Suppressor macrophage treated with lipopolysaccharide for 4 hours (primary cell): Measurements from ENCODE around the gene P2RY11.

Experiments
- DNase-seq: peaks from one replicate; pipeline ENCODE4 v3.0.0-alpha.2; 2020

P2RY11 gene

DNA sequence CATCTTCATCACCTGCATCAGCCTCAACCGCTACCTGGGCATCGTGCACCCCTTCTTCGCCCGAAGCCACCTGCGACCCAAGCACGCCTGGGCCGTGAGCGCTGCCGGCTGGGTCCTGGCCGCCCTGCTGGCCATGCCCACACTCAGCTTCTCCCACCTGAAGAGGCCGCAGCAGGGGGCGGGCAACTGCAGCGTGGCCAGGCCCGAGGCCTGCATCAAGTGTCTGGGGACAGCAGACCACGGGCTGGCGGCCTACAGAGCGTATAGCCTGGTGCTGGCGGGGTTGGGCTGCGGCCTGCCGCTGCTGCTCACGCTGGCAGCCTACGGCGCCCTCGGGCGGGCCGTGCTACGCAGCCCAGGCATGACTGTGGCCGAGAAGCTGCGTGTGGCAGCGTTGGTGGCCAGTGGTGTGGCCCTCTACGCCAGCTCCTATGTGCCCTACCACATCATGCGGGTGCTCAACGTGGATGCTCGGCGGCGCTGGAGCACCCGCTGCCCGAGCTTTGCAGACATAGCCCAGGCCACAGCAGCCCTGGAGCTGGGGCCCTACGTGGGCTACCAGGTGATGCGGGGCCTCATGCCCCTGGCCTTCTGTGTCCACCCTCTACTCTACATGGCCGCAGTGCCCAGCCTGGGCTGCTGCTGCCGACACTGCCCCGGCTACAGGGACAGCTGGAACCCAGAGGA, 2.6 kb downstream of the P2RY11 start:
- DNase-seq, result no peak

DNA sequence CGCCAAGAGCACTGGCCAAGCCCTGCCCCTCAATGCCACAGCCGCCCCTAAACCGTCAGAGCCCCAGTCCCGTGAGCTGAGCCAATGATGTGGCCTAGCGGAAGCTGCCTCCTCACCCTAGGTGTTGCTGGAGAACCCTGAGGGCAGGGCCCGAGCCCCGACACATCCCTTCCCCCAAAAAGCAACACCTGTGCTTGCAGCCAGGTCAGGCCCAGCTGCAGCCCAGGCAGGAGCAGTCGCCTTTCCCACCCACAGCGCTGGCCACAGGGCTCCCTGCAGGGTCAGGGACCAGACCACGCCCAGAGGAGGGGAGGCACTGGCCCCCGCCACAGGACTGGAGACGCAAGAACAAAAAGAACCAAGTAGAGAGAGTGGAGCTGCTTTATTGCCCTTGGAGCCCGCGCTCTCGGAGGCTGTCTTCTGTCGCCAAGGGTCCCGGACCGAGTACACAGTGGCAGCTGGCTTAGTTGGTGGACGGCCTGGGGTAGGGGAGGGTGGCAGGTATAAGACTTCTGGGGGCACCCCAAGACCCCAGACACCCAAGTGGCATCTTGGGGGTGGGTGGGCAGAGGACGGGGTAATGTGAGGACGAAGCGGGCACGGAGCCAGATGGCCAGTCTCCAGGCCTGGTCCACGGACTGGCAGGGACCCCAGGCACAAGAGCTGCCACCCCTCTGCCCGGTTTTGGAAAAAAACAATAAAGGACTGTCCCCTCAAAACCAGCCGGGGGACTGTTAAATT, 3.3 kb downstream of the P2RY11 start:
- no peak for DNase-seq

DNA sequence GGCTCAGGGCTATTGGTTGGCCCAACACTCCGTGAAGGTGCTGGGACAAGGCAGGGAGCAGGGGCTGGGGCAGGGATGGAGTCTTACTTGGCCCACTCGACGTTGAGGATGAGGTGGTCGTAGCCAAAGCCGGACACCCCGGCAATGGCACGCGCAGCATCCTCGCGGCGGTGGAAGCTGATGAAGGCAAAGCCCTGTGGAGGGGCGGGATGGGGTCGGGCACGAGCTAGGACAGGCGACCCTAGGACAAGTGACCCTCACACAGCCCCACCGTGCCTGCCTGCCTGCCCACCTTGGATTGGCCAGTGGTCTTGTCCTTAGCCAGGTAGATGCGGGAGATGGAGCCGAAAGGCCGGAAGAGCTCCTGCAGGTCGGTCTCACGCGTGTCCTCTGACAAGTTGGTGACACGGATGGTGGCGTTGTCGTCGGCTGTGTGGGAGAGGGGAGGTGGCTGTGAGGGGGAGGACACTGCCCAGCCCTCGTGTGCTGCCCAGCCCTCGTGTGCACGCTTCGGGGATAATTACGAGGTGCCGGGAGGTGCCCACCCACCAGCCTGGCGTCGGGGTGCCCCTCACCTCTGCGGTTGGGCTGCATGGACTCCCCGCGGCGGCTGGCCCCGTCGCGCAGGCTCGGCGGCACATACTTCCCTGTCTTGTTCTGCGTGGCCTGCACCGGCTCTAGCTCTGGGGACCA, 4.0 kb downstream of the P2RY11 start:
- no peak for DNase-seq

DNA sequence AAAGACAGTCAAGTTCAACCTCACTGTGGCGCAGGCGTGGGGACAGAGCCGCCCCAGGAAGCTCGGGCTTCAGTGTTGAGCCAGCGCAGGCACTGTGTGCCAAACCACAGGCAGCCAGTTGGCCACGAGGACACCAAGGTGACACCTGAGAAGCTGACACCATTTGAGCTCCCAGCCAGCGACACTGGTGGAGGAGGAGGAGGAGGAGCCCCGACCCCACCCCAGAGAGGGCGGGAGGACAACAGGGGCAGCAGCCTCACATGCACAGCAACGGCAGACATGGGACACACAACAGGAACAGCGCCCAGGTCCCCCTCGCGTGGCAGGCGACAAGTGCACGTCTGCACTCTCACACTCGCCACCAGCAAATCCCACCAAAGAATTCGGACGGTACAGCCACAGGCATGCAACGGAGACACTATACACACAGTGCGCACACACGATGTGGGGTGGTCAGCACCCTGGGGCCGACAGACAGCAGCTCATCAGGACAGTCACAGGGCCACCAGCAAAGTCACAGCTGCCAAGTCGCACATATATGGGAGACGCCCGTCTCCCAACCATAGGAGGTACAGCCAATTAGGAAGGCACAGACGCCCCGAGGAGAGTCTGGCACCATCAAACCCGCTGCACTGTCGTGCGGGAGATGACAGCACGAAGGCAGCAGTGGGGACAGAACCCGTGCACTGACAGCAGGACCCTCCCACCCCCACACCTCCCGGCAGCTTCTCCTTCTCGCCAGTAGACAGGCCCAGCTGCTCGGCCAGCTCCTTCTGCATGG, 4.8 kb downstream of the P2RY11 start:
- DNase-seq, result no peak

DNA sequence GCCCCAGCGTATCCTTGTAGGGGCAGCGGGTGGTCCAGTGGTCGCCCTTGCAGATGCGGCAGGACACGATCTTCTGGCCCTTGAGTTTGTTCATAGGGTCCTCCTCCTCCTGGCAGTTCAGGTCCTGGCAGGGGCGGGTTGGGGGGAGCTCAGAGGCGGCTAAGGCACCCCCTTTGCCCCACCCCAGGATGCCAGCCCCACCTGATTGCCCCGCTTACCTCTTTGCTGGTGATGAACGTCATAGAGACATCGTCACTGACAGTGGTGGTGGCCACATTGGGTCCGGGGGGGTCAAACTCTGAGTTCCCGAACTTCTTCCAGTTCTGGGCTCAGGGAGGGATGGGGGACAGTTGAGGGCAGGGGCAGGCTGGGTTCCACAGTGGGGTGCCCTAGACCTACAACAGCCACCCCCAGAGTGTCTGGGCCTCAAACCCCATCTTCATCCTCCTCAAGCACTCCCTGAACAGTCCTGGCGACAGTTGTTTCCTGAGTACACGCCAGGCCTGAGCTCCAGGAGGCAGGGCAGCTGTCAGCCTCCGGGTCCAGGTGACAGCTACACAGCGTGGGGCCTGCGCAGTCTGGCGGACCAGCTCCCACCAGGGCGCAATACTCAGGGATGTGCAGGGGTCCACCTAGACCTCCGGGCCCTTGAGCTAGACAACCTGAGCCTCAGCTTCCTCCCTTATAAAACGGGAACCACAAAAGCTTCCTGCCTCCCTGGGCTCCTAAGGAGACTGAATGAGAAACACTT, 5.5 kb downstream of the P2RY11 start:
- no peak for DNase-seq

DNA sequence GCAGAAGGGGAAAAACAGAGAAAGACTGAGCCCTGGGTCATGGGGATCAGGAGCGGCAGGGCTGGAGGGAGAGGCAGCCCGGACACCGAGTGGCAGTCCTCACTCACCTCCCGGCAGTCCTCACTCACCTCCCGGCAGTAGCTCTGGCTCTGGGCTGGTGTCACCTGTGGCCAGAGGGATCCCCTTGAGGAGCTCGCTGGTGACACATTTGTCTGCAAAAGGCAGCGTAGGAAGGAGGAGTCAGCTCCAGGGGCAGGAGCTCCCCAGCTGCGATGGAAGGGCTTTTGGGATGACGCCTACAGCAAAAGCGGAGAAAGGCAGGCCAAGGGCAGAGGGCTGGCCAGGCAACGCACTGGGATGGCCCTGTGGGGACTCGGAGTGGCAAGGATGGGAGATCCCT, 7.5 kb downstream of the P2RY11 start:
- no peak for DNase-seq

DNA sequence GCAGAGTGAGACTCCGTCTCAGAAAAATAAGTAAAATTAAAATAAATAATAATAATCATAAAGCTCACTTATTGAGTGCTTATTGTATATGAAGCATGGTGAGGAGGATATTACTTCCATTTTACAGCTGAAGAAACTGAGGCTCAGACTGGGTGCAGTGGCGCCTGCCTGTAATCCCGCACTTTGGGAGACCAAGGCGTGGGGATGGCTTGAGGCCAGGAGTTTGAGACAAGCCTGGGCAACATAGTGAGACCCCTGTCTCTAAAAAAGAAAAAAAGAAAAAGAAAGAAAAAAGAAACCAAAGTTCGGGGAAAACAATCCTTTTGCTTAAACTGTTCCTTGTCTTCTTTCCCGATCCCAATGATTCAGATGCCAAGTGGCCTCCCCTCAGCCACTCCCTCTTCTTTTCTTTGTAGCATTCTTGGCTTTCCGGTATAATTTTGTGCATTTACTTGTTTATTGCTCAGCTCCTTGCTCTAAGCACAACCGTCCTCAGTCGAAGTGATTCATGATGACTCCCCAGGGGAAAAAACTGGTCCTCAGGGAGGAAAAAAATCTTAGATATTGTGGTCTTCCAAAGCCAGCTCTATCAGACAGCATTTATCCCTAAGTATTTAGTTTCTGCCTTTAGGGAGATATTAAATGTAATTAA, 9.2 kb downstream of the P2RY11 start:
- DNase-seq, result no peak

DNA sequence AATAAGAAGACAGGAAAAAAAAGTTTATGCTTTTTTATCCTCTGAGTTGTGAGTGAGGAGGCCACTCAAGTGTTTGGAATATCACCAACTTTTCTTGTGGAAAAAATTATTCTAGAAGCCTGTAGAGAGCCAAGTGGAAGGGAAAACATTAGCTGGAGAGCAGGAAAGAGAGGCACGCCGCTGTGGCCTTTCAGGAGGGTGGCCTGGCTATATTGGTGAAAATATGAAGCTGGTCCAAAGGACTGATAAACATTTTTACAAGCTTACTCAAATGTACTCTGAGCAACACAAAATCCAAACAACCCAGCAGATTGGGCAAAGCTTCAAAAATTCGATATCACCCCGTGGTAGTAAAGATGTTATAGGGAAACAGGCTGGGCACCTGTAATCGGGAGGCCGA, 10.6 kb downstream of the P2RY11 start:
- no peak for DNase-seq

DNA sequence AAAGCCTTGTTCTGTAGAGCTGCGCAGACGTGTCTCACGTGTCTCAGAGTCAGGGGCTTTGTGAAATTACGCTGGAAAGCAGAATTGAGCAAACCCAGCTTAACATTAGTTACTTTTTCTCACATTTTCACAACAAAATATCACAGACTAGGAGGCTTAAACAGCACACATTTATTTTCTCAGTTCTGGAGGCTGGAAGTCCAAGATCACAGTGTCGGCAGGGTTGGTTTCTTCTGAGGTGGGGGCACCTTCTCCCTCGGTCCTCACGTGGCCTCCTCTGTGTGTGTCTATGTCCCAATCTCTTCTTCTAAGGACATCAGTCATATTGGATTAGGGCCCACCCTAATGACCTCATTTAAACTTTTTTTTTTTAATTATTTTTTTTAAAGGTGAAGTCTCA, 12.9 kb downstream of the P2RY11 start:
- DNase-seq, result no peak

DNA sequence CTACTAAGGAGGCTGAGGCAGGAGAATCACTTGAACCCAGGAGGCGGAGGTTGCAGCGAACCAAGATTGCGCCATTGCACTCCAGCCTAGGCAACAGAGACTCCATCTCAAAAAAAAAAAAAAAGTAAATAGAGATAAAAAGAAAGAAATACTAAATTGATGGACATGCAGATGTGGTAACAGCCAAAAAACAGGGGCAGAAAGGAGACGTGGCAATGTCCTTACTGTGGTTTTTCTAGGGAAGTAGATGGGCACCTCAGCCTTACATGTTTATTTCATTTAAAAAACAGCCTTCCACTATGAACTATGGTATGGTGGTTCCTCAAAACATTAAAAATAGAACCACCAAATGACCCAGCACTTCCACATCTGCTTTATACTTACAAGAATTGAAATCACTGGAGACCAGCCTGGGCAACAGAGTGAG, 14.7 kb downstream of the P2RY11 start:
- peak; percentile 85 for DNase-seq

DNA sequence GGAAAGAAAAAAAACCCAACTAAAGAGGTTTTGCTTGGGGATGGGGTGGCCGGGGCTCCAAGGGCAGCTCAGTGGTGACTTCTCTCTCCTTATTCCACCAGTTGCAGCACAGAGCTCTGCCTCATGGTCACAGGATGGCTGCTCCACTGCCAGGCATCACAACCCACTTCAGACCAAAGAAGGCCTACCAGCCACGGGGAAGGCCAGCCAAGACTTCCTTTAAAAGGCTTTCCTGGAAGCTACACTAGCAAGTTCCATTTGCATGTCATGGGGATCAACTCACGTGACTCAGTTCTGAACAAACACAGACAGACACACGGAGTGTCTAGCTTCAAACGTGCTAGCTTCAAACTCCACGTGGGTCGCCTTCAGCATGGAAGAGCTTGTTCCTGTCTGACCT, 21.4 kb downstream of the P2RY11 start:
- DNase-seq, result peak; percentile 67

DNA sequence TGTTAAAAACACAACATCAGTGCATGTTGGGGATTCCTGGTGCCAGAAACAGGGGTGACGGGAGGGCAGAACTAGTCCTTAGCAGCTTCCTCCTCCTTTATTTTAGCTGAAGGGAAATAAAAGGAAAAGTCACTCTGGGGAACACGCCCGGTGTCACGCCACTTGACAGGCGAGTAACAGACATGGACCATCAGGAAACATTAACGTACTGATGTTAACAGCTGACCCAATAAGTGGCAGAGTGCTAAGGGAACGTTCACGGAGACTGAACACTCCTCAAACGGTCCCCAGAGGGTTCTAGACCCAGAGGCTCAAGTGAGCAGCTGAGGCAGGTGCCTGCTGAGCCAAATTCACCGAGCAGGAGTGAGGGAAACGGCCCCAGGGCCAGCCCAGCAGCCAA, 22.1 kb downstream of the P2RY11 start:
- no peak for DNase-seq

DNA sequence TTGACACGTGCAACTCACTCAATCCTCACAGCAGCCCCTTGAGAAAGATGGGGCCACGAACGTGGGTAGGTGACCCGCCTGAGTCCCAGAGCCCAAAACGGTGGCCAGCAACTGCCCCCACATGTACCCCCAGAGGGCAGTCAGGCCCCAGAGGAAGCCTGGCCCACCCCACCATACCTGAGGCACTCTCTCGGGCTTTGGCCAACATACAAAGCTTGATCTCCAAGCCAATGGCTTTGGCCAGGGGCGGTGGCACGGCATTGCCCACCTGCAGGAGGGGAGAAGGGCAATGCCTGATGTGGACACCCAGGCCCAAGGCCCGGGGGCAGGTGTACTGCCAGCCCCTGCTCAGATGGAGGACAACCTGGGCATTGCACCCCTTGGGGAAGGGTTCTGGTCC, 22.5 kb downstream of the P2RY11 start:
- DNase-seq, result no peak

DNA sequence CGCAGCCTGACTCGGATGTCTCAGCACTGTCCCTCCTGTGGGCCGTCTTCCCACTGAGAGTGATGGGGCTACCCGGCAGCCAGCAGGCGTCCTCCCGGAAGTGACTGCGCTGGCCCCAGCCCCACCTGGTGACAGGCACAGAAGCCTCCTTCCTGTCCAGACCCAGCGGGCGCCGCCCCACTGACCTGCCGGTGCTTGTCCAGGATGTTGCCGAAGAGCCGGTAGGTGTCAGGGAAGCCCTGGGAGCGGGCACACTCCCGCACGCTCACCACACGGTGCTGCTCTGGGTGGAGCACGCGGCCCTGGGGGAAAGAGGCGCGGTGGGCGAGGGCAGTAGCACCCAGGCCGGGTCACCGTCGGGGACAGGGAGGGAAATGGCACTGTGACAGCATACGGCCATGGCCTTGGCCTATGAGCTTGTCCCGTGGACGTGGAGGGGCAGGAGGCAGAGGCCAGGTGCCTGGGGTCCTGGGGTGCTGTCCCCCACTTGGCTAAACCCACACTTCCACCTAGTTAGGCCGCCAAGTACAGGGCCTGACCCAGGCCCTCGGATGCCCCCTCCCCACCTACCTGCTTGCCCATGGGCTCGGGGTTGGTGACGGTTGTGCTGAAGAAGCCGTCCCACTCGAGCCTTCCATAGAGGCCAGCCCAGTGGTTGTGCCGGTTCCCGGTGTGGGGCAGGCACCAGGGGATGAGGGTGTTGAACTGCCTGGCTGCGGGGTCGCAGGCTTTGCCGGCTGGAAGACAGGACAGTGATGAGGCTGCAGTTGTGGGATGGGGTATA, 24.2 kb downstream of the P2RY11 start:
- DNase-seq, result no peak

DNA sequence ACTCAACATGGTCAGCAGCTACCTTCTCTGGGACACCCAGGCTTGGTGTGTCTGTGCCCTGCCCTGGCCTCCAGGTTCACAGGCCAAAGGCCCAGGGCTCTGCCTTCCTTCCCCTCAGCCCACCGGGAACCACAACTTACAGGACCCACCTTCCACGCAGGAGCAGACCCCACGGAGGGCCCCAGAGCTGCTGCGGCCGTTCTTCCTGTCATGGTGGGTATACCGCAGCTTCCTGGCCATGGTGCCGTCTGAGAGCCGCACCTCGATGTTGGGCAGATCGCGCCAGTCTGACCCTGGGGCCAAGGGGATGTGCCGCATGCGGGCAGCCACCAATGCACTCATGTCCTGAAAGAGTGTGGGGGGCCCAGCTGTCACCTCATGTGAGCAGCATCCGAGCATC, 25.4 kb downstream of the P2RY11 start:
- DNase-seq, result no peak

DNA sequence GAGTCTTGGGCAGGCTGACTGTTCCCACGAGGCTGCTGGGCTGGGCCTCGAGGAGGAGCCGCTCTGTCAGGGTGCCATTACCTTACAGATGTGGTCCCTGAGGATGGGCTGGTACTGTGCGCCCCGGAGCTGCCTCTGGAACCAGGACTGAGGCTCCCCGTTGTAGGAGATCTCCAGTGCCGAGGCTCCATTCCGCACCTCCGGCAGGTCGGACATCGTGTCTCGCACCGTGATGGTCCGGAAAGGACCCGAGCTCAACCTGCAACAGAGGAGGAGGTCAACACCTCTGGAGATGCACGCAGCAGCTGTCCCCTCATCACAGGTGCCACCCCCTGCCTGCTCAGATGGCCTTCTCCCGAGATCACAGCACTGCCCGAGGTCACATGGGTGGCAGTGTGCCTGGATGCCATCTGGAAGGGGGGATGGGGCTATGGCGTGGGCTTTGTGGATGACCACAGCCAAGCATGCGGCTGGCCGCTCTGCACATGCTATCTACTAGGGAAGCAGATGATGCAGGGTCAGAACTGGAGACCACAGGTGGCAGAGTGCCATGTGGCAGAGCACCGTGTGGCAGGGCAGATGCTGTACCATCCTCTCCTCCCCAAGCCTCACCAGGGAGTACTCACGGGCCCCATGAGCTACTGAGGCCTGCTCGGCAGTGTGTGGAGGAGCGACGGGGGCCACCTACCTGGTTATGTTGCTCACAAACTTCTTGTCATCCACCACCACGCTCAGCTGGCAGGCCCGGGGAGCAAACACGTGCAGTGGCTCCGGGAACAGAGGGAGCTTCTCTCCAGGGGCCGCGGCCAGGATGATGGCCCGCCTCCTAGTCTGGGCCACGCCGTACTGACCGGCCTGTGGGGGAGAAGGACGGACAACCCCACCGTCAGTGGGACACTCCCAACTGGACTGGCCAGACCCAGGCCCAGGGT, 26.5 kb downstream of the P2RY11 start:
- DNase-seq, result no peak

DNA sequence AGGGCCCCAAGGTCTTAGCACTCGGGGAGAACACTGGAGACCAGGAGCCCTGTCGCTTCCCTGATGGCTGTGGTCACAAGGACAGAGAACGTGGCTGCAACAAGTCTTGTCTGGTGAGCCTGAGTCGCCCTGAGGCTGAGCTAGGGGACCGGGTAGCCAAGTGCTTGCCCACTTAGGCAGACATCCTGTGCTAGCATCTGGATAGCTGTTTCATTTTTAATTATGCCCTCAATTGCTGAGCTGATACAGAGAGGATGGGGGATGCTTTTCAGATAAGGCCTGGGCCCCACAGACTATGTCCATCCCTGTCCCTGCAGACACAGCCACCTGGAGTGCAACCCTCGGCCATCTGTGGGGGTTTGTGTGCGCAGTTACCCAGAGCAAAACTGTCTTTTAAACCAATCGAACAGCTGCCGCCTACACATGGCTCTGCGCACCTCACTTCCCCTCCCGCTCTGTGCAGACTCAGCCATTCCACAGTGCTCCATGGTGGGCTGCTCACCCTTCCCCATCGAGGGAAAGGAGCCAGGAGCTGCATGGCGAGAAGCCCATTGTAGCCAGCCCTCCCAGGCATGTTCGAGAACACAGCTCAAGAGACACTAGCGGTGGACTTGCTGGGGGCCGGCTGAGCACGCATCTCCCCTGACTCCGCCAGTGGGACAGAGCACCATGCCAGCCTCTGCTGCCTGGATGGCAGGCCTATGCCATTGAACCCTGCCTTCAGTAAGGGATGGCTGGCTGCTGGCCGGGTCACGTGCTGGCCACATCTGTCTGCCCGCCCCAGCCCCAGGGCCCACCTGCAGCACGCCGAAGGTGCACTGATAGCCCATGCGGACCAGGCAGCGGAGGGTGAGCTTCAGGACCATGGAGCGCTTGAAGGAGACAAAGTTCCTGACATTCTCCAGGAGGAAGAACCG, 27.6 kb downstream of the P2RY11 start:
- DNase-seq, result no peak

DNA sequence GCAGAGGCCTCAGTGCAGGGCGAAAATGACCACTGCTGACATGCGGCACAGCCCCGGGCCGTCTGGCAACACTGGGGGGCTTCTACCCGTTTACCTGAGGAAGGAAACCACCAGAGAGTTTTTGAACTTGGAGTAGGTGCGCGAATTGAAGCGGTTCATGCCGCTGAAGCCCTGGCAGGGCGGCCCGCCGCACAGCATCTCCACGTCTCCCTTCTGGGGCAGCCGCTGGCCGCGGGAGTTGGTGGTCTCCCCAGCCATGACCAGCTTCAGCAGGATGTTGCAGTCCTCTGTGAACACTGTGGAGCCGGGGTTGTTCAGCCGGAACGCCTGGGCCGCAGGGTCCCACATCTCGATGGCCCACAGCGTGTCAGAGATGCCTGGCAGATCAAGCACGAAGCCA, 28.5 kb downstream of the P2RY11 start:
- no peak for DNase-seq

DNA sequence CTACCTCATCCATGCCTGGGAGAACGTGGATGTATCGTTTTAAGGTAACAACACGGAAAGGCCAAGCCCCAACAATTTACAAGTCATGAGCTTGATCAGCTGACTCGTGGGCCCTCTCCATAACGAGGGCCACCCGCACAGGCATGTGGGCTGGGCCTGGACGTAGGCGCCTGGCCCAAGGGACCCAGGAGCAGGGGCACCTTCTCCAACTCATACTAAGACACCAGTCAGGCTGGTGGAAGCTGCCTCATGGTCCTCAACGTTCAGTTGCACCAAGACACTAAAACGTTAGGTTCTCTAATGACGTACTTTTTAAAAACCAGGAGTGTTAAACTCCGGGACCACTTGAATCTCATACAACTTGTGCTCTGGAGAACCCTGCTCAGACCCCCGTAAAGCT, 30.0 kb downstream of the P2RY11 start:
- DNase-seq, result no peak
